ENCODE results near the gene MND1. TPM values are rescaled to one million over a fixed set of nuclear protein-coding genes. Genes with fewer than 3 reads are reported as not detected.

Gene MND1, protein sequence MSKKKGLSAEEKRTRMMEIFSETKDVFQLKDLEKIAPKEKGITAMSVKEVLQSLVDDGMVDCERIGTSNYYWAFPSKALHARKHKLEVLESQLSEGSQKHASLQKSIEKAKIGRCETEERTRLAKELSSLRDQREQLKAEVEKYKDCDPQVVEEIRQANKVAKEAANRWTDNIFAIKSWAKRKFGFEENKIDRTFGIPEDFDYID
- total RNA-seq (ENCODE audit: low replicate concordance) = 0.35 and 2.3 TPM in 2 replicates

DNA sequence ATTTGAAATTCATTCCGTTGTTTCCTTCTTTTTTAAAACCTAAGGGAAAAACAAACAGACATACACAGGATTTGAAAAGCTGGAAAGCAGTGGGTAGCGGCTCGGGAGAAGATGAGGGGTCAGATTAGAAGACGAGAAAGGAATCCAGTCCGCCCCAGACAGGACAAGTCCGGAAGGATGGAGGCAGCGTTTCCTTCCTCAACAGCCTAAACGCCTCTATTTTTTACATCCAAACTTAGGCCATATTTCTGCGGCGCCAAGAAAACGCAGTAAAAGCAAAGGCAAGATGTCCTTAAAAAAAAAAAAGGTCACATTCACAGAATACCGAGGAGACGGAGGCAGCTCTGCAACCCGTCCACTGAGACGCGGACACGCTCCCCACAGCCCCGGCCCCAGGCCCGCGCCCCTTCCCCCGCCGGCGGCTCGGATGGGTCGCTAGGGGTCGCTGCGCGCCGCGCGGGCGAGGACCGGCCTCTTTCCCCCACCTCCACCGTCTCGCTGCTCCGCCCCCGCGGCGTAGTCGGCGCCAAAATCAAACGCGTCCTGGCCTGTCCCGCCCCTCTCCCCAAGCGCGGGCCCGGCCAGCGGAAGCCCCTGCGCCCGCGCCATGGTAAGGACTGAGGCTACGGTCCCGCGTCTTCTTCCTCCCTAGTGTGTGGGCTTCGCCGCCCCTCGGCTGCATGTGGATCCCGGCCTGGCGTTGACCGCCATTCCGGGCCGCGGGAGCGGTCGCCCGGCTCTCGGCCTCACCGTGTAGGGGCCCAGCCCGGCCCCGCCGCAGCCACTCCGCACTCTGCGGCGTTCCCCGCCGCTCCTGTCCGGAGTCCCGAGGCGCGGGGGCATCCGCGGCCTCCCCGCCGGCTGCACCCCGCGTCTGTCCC lies at the start of gene MND1:
Gene MND1 (plus strand): TSS at position 558 of the 881 bp plus-strand sequence. CDS start 50 bp downstream, at position 608.

Other genes starting within 250 kb of the MND1 start
- gene TRIM2, start 140.2 kb upstream of the MND1 start, total RNA-seq (ENCODE audit: low replicate concordance) = 23.3 and 69.9 TPM in 2 replicates
- gene TMEM131L, start 121.7 kb downstream of the MND1 start, total RNA-seq (ENCODE audit: low replicate concordance) = 3.3 and 8.2 TPM in 2 replicates

Measured in smooth muscle cell of the coronary artery (primary cell).